ENCODE results near the gene FCER2. TPM values are rescaled to one million over a fixed set of nuclear protein-coding genes. Genes with fewer than 3 reads are reported as not detected.
A peak's percentile ranks its signal among the peaks of the same experiment; 100 is the strongest.

The FCER2 gene
- total RNA-seq, 1 donor from 2014 or later, result not detected

DNA sequence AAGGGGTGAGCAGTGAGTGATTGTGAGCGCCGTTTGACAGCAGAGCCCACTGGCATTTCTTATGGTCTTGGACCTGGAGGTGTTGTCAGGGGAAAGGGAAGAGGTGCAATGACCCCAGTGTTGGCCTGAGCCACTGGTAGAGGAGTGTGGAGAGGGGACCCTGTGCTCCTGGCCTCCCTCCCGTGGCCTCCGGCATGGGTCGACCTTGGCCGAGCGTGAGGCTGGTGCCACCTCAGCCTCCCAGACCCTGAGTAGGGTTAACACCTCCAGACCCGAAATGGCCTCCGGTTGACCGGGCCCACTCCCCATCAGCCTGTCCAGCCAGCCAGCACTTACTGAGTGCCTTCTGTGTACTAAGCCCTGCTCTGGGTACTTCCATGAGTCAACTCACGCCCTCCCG is 14.8 kb downstream of the FCER2 start:
- Mint-ChIP-seq H3K4me3 (ENCODE audit: unreplicated experiment) (no peak overlapping the region), H3K9me3 (ENCODE audit: unreplicated experiment) (no peaks in the 10 kb centered on the region), H3K27me3 (ENCODE audit: unreplicated experiment) (no peaks in the 10 kb centered on the region), H3K27ac (ENCODE audit: unreplicated experiment) (no peak overlapping the region), H3K4me1 (ENCODE audit: unreplicated experiment) (no peaks in the 10 kb centered on the region), H3K36me3 (ENCODE audit: unreplicated experiment) (peaks cover 11% of the 10 kb centered on the region)
- no peak for DNase-seq (ENCODE audit: extremely low spot score, unreplicated experiment)
- TF ChIP-seq, protein P1, sequence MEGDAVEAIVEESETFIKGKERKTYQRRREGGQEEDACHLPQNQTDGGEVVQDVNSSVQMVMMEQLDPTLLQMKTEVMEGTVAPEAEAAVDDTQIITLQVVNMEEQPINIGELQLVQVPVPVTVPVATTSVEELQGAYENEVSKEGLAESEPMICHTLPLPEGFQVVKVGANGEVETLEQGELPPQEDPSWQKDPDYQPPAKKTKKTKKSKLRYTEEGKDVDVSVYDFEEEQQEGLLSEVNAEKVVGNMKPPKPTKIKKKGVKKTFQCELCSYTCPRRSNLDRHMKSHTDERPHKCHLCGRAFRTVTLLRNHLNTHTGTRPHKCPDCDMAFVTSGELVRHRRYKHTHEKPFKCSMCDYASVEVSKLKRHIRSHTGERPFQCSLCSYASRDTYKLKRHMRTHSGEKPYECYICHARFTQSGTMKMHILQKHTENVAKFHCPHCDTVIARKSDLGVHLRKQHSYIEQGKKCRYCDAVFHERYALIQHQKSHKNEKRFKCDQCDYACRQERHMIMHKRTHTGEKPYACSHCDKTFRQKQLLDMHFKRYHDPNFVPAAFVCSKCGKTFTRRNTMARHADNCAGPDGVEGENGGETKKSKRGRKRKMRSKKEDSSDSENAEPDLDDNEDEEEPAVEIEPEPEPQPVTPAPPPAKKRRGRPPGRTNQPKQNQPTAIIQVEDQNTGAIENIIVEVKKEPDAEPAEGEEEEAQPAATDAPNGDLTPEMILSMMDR (IDR thresholded peaks at IDR 0.05), result no peak

DNA sequence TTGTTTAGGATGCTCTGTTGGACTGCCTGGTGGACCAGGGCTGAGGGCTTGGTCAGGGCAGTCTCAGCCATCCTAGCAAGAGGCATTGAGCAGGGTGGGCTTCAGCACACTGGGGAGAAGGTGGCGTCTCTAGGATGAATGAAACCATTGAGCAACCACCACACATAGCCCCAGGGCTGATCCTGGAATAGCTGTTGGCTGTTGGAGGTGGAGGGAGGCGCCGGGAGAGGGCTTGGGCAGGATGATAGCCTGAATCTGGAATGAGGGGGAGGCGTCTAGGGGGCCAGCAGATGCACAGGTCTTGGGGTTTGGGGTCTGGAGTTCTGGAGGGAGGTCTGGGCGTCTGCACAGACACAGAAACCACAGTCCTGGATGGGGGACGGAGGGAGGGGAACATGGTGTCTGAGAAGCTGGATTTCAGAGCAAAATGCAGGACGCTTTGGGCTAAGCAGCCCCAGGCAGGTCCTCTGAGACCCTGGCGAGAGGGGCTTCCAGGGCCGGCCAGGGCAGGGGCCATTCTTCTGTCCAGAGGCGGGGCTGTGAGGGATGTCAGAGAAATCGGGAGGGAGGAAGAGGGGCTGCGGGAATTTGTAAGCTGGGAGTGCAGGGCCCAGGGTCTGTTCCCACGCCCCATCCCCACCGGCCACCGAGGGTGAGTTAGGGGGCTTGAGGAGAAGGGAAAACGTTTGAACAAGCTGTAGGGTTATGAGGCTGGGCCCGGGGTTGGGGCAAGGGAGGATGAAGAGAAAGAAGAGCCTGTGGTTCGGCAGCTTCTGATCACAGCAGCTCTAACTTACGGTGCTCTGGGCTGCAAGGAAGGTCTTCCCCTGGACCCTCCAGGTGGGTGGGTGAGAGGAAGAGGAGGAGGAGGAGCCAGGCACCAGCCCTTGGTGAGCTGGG is 16.1 kb downstream of the FCER2 start:
- DNase-seq (ENCODE audit: extremely low spot score, unreplicated experiment), result no peak
- TF ChIP-seq, protein P1 (IDR thresholded peaks at IDR 0.05), result no peak
- Mint-ChIP-seq H3K27ac (ENCODE audit: unreplicated experiment) (no peak overlapping the region), H3K4me1 (ENCODE audit: unreplicated experiment) (peaks cover 4% of the 10 kb centered on the region), H3K36me3 (ENCODE audit: unreplicated experiment) (peaks cover 11% of the 10 kb centered on the region), H3K4me3 (ENCODE audit: unreplicated experiment) (no peak overlapping the region), H3K27me3 (ENCODE audit: unreplicated experiment) (no peaks in the 10 kb centered on the region), H3K9me3 (ENCODE audit: unreplicated experiment) (no peaks in the 10 kb centered on the region)

DNA sequence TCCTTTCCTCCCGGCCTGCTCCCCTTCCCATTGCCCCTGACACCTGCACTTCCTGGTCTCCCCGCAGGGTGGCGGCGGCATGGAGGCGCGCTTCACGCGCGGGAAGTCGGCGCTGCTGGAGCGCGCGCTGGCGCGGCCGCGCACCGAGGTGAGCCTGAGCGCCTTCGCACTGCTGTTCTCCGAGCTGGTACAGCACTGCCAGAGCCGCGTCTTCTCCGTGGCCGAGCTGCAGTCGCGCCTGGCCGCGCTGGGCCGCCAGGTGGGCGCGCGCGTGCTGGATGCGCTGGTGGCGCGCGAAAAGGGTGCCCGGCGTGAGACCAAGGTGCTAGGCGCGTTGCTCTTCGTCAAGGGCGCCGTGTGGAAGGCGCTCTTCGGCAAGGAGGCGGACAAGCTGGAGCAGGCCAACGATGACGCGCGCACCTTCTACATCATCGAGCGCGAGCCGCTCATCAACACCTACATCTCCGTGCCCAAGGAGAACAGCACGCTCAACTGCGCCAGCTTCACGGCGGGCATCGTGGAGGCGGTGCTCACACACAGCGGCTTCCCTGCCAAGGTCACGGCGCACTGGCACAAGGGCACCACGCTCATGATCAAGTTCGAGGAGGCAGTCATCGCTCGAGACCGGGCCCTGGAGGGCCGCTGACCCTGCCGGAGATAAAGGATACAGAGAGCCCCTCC is 19.6 kb downstream of the FCER2 start:
- Mint-ChIP-seq H3K4me3 (ENCODE audit: unreplicated experiment) (peak overlapping the region; percentile 86), H3K4me1 (ENCODE audit: unreplicated experiment) (peaks cover 6% of the 10 kb centered on the region), H3K9me3 (ENCODE audit: unreplicated experiment) (no peaks in the 10 kb centered on the region), H3K27me3 (ENCODE audit: unreplicated experiment) (peaks cover 6% of the 10 kb centered on the region), H3K36me3 (ENCODE audit: unreplicated experiment) (peaks cover 11% of the 10 kb centered on the region), H3K27ac (ENCODE audit: unreplicated experiment) (no peak overlapping the region)
- TF ChIP-seq, protein P1 (IDR thresholded peaks at IDR 0.05), result no peak
- DNase-seq (ENCODE audit: extremely low spot score, unreplicated experiment), result no peak

DNA sequence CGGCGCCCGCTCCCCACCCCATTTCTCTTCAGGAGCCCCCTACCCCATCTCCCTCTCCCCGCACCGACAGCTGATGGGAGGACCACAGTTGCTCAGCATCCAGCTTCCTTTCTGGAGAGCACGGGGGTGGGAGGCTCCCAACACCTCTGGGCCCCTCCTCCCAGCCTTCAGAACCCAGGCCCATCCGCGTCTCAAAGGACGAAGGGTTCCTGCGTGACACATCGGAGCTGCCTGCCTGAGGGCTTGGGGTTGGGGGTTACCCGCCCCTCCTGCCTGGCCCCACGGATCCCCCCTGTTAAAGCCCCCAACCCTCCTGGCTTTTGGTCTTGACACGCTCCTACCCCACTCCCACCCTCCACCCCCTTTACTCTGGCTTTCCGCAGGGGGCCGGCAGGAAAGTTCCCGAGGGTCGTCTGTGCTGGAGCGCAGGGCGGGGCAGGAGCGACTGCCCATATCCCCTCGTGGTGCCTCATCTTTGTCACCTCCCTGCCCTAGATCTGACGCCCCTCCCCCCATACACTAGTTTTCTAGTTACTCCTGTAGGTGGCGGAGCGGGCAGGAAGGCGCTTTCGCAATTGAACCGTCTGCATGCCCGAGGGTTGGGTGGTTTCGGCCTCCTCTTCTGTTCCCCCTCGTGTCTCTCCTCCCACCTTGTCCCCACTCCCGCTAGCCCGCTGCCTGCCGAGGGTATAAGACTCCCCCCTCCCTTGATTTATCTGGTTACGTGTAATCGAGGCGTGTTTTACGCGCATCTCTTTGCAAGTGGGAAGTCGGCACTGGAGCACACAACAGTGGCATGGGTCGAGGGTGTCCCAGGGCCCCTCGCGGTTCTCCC is 20.4 kb downstream of the FCER2 start:
- Mint-ChIP-seq H3K4me3 (ENCODE audit: unreplicated experiment) (peak overlapping the region; percentile 86), H3K9me3 (ENCODE audit: unreplicated experiment) (no peaks in the 10 kb centered on the region), H3K27ac (ENCODE audit: unreplicated experiment) (peak overlapping the region; percentile 71), H3K27me3 (ENCODE audit: unreplicated experiment) (peaks cover 12% of the 10 kb centered on the region), H3K4me1 (ENCODE audit: unreplicated experiment) (peaks cover 6% of the 10 kb centered on the region), H3K36me3 (ENCODE audit: unreplicated experiment) (peaks cover 11% of the 10 kb centered on the region)
- TF ChIP-seq, protein P1 (IDR thresholded peaks at IDR 0.05), result peak; percentile 51
- DNase-seq (ENCODE audit: extremely low spot score, unreplicated experiment), result no peak

Measured in osteocyte (in vitro differentiated cells).